Measurements from ENCODE around the gene CD101.

GRCh38 chr1:116958110-116958509, 43.5 kb upstream of the CD101 start:
- TF ChIP-seq CTCF (IDR thresholded peaks at IDR 0.05; ENCODE audit: low read depth, low read length, poor library complexity, severe bottlenecking) (no peak), EZH2phosphoT487 (IDR thresholded peaks at IDR 0.05; ENCODE audit: borderline replicate concordance, low read length) (no peak)

Data from DOHH2 (cell line).